BJ (cell line): ENCODE measurements around the gene ERRFI1. TPM values are rescaled to one million over a fixed set of nuclear protein-coding genes. Genes with fewer than 3 reads are reported as not detected.

Experiments
- CTCF ChIA-PET: fragments of 350-600 bp; formaldehyde crosslinking; extraction: SDS; loops from one replicate; lab custom pipeline; 2021; ENCODE audit warnings: antibody characterized with exemption, inconsistent platforms; lab: Yijun Ruan, JAX
- POLR2A ChIA-PET: fragments of 300-600 bp; sonication (Branson Sonifier 250); formaldehyde crosslinking; extraction: SDS; loops from one replicate; lab custom pipeline; 2021; ENCODE audit warnings: antibody characterized with exemption; lab: Charles Lee
- DNase-seq: peaks from one replicate; pipeline ENCODE4 v3.0.0-alpha.2; 2011; ENCODE audit warnings: low read depth
- H3K27me3 ChIP-seq: 2 replicates; pipeline ENCODE4 v1.6.0; 2011; ENCODE audit warnings: low read length; ENCODE audit not compliant: control insufficient read depth, insufficient read depth
- H3K36me3 ChIP-seq: 2 replicates; pipeline ENCODE4 v1.5.1; 2011; ENCODE audit warnings: low read length; ENCODE audit not compliant: control insufficient read depth, insufficient read depth
- H3K4me3 ChIP-seq: 2 replicates; pipeline ENCODE4 v1.5.1; 2011; ENCODE audit warnings: low read depth, mild to moderate bottlenecking, control low read depth, low read length
- polyA plus RNA-seq: library from polyadenylated mRNA; depleted of rRNA; stranded (reverse); fragments of >200 nt; gene quantifications from 2 replicates; pipeline ENCODE4 v1.2.3, GENCODE V29; 2011
- TF ChIP-seq, protein P1 (sequence below): IDR thresholded peaks from 2 replicates; pipeline ENCODE4 v1.5.1; 2011; ENCODE audit warnings: low read depth, mild to moderate bottlenecking, control low read depth, inconsistent platforms, low read length, moderate library complexity; ENCODE audit not compliant: insufficient read depth

Gene ERRFI1
- polyA plus RNA-seq, 1 experiment = 20.5 TPM

DNA sequence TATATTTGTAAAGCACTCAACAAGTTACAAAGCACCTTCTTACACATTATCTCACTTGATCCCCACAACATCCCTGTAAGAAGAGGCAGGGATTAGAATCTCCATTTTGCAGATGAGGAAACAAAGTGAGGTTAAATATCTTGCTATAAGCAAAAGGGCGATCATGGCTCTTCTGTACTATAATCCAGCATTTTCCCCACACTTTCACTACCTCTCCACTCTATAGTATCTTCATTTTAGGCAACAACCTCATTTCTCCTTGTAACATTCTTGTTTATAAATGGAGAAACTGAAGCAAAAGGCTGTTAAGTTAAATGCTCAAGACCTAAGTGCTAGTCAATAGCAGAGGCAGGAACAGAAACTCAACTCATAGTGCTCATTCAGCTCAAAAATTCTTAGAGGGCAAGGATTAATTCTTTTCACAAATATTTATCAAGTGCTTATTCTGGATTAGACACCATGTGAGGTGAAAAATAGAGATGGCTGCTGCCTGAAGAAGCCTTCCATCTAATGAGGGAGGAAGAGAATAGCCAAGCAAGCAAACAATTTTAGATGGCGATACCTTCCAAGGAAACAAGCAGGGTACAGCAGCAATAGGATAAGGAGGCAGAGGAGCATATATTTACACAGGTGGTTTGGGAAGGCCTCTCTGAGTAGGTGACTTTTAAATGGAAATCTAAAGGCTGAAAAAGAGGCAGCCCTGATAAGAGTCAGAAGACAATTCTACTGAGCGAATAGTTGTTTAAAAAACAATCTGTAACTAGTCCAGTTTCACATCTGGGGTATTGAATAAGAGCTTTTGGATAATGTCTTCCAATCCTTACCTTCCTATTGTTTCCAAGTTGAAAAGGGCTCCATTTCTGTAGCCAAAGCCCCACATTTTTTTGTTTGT lies 3.5 kb downstream of the ERRFI1 start:
- H3K27me3 ChIP-seq = no peaks in the 10 kb centered on the region
- H3K4me3 ChIP-seq = no peak overlapping the region
- H3K36me3 ChIP-seq = no peaks in the 10 kb centered on the region
- CTCF ChIA-PET = no interaction called here
- POLR2A ChIA-PET = interaction anchor here (0.5 to 0.6 kb wide), 2 partner anchors 192 to 304 kb away, joined by 3 to 4 read pairs; no protein-coding TSS in a partner anchor
- DNase-seq = no peak
- TF ChIP-seq, protein P1, sequence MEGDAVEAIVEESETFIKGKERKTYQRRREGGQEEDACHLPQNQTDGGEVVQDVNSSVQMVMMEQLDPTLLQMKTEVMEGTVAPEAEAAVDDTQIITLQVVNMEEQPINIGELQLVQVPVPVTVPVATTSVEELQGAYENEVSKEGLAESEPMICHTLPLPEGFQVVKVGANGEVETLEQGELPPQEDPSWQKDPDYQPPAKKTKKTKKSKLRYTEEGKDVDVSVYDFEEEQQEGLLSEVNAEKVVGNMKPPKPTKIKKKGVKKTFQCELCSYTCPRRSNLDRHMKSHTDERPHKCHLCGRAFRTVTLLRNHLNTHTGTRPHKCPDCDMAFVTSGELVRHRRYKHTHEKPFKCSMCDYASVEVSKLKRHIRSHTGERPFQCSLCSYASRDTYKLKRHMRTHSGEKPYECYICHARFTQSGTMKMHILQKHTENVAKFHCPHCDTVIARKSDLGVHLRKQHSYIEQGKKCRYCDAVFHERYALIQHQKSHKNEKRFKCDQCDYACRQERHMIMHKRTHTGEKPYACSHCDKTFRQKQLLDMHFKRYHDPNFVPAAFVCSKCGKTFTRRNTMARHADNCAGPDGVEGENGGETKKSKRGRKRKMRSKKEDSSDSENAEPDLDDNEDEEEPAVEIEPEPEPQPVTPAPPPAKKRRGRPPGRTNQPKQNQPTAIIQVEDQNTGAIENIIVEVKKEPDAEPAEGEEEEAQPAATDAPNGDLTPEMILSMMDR = no peak

GRCh38 chr1:8021676-8022266 lies 4.3 kb downstream of the ERRFI1 start:
- POLR2A ChIA-PET = no interaction called here
- Histone ChIP-seq H3K27me3 (no peaks in the 10 kb centered on the region), H3K36me3 (no peaks in the 10 kb centered on the region), H3K4me3 (no peak overlapping the region)
- TF ChIP-seq, protein P1 = no peak
- no peak for DNase-seq
- CTCF ChIA-PET = no interaction called here

DNA sequence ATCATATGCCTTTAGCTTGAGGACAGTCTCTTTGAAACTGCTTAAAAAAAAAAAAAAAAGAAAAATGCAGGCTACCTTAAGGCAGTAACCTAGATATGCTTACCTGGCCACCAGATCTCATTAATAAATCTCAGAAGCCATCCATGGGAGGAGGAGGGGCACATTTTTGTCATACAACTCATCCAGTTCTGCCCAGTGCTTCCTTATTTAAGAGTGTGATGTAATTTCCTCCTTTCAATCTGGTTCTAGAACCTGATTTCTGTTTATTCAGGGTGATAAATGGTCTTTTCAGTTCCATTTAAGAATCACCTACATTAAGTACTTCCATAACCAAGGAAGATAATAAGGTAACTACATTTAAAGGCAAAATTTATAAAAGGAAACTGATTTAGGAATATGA lies 6.1 kb downstream of the ERRFI1 start:
- ChIA-PET POLR2A (interaction anchor here (0.5 to 1.2 kb wide), 2 partner anchors 294 to 295 kb away, joined by 3 read pairs; no protein-coding TSS in a partner anchor), CTCF (interaction anchor here (0.6 to 9.3 kb wide), 4 partner anchors 170 to 329 kb away, joined by 3 to 114 read pairs (median 40); partner anchors contain the start of gene SLC45A1)
- no peak for DNase-seq
- TF ChIP-seq, protein P1 = no peak
- Histone ChIP-seq H3K27me3 (no peaks in the 10 kb centered on the region), H3K36me3 (no peaks in the 10 kb centered on the region), H3K4me3 (no peak overlapping the region)

GRCh38 chr1:8019229-8019620 lies 6.9 kb downstream of the ERRFI1 start:
- Histone ChIP-seq H3K4me3 (no peak overlapping the region), H3K27me3 (no peaks in the 10 kb centered on the region), H3K36me3 (peaks cover 4% of the 10 kb centered on the region)
- ChIA-PET CTCF (interaction anchor here (1.3 to 9.3 kb wide), 4 partner anchors 44 to 330 kb away, joined by 5 to 114 read pairs (median 42); partner anchors contain the start of gene SLC45A1), POLR2A (interaction anchor here (1.2 kb wide), 1 partner anchor 296 kb away, joined by 3 read pairs; no protein-coding TSS in a partner anchor)
- TF ChIP-seq, protein P1 = no peak
- no peak for DNase-seq
